Smooth muscle cell of the coronary artery (primary cell): ENCODE measurements around the gene BLTP1. TPM values are rescaled to one million over a fixed set of nuclear protein-coding genes. Genes with fewer than 3 reads are reported as not detected.

Experiments
- total RNA-seq: library from RNA; depleted of rRNA; stranded (reverse); fragments of >200 nt; gene quantifications from 2 replicates; pipeline ENCODE4 v1.2.3, GENCODE V29; 2014; ENCODE audit warnings: low replicate concordance

Gene BLTP1
- total RNA-seq, result 40.7 and 53.4 TPM in 2 replicates

GRCh38 chr4:122151982-122152710, at the start of gene BLTP1:
BLTP1 (plus strand) TSS chr4:122152331; CDS start chr4:122170648, 18,317 bp downstream.

Other genes starting within 250 kb of the BLTP1 start
- gene TRPC3, start 200.3 kb upstream of the BLTP1 start, total RNA-seq, result under 0.01 and 0.59 TPM in 2 replicates
- gene ADAD1, start 226.7 kb downstream of the BLTP1 start, total RNA-seq, result not detected in 2 replicates